K562 (cell line): ENCODE measurements around the gene POLR3H. TPM values are rescaled to one million over a fixed set of nuclear protein-coding genes. Genes with fewer than 3 reads are reported as not detected.
A peak's percentile ranks its signal among the peaks of the same experiment; 100 is the strongest.

ENCODE experiments used
- ATAC-seq: fragments of 200-7000 bp; cut with Tn5 transposase; 3 replicates; pipeline ENCODE4 v1.9.1; 2020; ENCODE audit warnings: moderate library complexity
- BruUV-seq: library from RNA; stranded (reverse); fragments of 400-500 nt; replicated peaks from 2 replicates; lab custom pipeline; 2021; lab: Mats Ljungman, UMichigan
- CTCF ChIA-PET: fragments of 300-600 bp; formaldehyde crosslinking; extraction: SDS; loops from one replicate; lab custom pipeline; 2021; ENCODE audit warnings: low intra/inter-chr PET ratio; lab: Yijun Ruan, JAX
- POLR2A ChIA-PET: fragments of 300-600, 350-650 bp; sonication (Branson Sonifier 250); formaldehyde crosslinking; extraction: SDS; loops from one replicate; lab custom pipeline; 2021; ENCODE audit warnings: antibody characterized with exemption, inconsistent platforms; lab: Yijun Ruan, JAX
- DNase-seq, 4 experiments: peaks; one replicate each; pipeline versions ENCODE4 v3.0.0 to v3.0.0-alpha.2; 2011 to 2018; ENCODE audit warnings: low spot score in 3 of 4, mixed read lengths in 3 of 4; ENCODE audit errors: extremely low read depth in 1 of 4
- FAIRE-seq: peaks from 2 replicates; lab custom pipeline; 2011; peaks lifted over from hg19 to GRCh38; lab: Jason Lieb, UNC
- H2AFZ ChIP-seq: 2 replicates; pipeline ENCODE4 v1.6.0; 2011; ENCODE audit warnings: low read depth, low read length, control low read depth, inconsistent platforms
- H3K27ac ChIP-seq: fragments of 200-600 bp; 3 replicates; pipeline ENCODE4 v1.8.0; 2011; ENCODE audit warnings: low read depth, mild to moderate bottlenecking, control low read depth, inconsistent platforms, low read length, moderate library complexity, mixed read lengths; ENCODE audit errors: extremely low read depth
- H3K27me3 ChIP-seq, 2 experiments: fragments of 300-600 bp in 1 of 2; 2 replicates in 1 of 2; 3 replicates in 1 of 2; pipeline versions ENCODE4 v1.6.0 to v1.8.0; 2011; ENCODE audit warnings: inconsistent platforms in 2 of 2, low read length in 2 of 2, mild to moderate bottlenecking in 1 of 2, mixed read lengths in 1 of 2, moderate library complexity in 1 of 2; ENCODE audit not compliant: control insufficient read depth in 2 of 2, insufficient read depth in 2 of 2
- H3K36me3 ChIP-seq: fragments of 300-600 bp; 3 replicates; pipeline ENCODE4 v1.8.0; 2011; ENCODE audit warnings: mild to moderate bottlenecking, low read length, inconsistent platforms; ENCODE audit not compliant: control insufficient read depth, insufficient read depth
- H3K4me1 ChIP-seq, 2 experiments: fragments of 200-600 bp in 1 of 2; replicated peaks in 1 of 2; 2 replicates in 1 of 2; 3 replicates in 1 of 2; pipeline versions ENCODE4 v1.5.1 to v1.8.0; 2011; ENCODE audit warnings: inconsistent platforms in 2 of 2, low read length in 2 of 2, mild to moderate bottlenecking in 1 of 2, mixed read lengths in 1 of 2, moderate library complexity in 1 of 2; ENCODE audit not compliant: control insufficient read depth in 2 of 2, insufficient read depth in 2 of 2
- H3K4me2 ChIP-seq: 2 replicates; pipeline ENCODE4 v1.6.1; 2011; ENCODE audit warnings: low read length, control low read depth, inconsistent platforms, mixed read lengths; ENCODE audit not compliant: insufficient read depth
- H3K4me3 ChIP-seq: fragments of 200-600 bp; sonication (generic), shearing (Covaris generic); 2 replicates; pipeline ENCODE4 v1.5.1; 2016; ENCODE audit warnings: control low read depth, inconsistent platforms
- H3K79me2 ChIP-seq: fragments of 200-600 bp; 3 replicates; pipeline ENCODE4 v1.8.0; 2011; ENCODE audit warnings: low read length, inconsistent platforms; ENCODE audit not compliant: control insufficient read depth, insufficient read depth
- H3K9ac ChIP-seq, 2 experiments: 2 replicates each; pipeline versions ENCODE4 v1.6.0 to v1.6.1; 2011; ENCODE audit warnings: low read depth in 2 of 2, low read length in 2 of 2, control low read depth in 1 of 2, inconsistent platforms in 1 of 2, mild to moderate bottlenecking in 1 of 2, mixed read lengths in 1 of 2; ENCODE audit not compliant: insufficient read depth in 1 of 2
- H3K9me1 ChIP-seq: one replicate; pipeline ENCODE4 v1.6.0; 2011; ENCODE audit warnings: inconsistent platforms, mild to moderate bottlenecking, low read length, moderate library complexity; ENCODE audit not compliant: control insufficient read depth, insufficient read depth
- H3K9me3 ChIP-seq: replicated peaks from 2 replicates; pipeline ENCODE4 v1.5.1; 2011; ENCODE audit warnings: low read depth, low read length, inconsistent platforms; ENCODE audit not compliant: control insufficient read depth, insufficient read depth
- H4K20me1 ChIP-seq: replicated peaks from 2 replicates; pipeline ENCODE4 v1.6.1; 2011; ENCODE audit warnings: low read length, inconsistent platforms, mixed read lengths; ENCODE audit not compliant: control insufficient read depth, insufficient read depth
- CGGBP1 ChIP-seq: fragments of 250-450 bp; sonication (Bioruptor Pico); IDR thresholded peaks from 2 replicates; pipeline ENCODE4 v1.9.0; 2021; ENCODE audit warnings: mild to moderate bottlenecking
- CREB3 ChIP-seq: fragments of 450-650 bp; conservative IDR thresholded peaks from 2 replicates; pipeline ENCODE4 v1.6.1; 2016; ENCODE audit warnings: missing genetic modification characterization, low read depth, mild to moderate bottlenecking, missing compliant biosample characterization, moderate library complexity
- HMGXB4 ChIP-seq: sonication (generic); formaldehyde crosslinking; IDR thresholded peaks from 2 replicates; pipeline ENCODE4 v1.8.1; 2023; ENCODE audit warnings: mild to moderate bottlenecking, missing genetic modification reagents
- PRDM10 ChIP-seq: fragments of 450-650 bp; IDR thresholded peaks from 2 replicates; pipeline ENCODE4 v1.6.1; 2018; ENCODE audit not compliant: partially characterized antibody
- SRSF9 ChIP-seq: fragments of 200-400 bp; formaldehyde crosslinking; IDR thresholded peaks from 2 replicates; pipeline ENCODE4 v1.6.1; 2017; ENCODE audit warnings: low read depth, low read length, borderline replicate concordance
- WGBS: fragments of 100-300 bp; shearing (Covaris generic); methylation state at CpG from one replicate; pipeline ENCODE4 v1.1.6; 2016; ENCODE audit warnings: low coverage, mixed read lengths; ENCODE audit not compliant: insufficient coverage; ENCODE audit errors: missing lambda C conversion rate; 5-methylcytosine and 5-hydroxymethylcytosine counted together
- in situ Hi-C: fragments of 300-500 bp; cut with MboI; formaldehyde crosslinking; loops from 4 replicates; pipeline ENCODE4 v1.15.0; 2018; ENCODE audit warnings: inconsistent platforms, mixed read lengths
- intact Hi-C: fragments of 100-400 bp; cut with micrococcal nuclease; formaldehyde crosslinking; loops from 2 replicates; pipeline ENCODE4 v1.14.2; 2022
- polyA plus RNA-seq, 8 experiments: library from polyadenylated mRNA; depleted of rRNA in 4 of 8; stranded (reverse) in 5 of 8; unstranded in 3 of 8; fragments of >200 nt; fragmentation: Nextera tagmentation in 2 of 8; fragmentation: Illumina TruSeq in 1 of 8; extraction: Ambion mirVana in 2 of 8; extraction: Trizol in 1 of 8; gene quantifications; 2 replicates each; pipeline versions ENCODE4 v1.2.1 to v1.2.3, GENCODE V29; 2011 to 2014; ENCODE audit warnings: inconsistent platforms in 1 of 8, missing spikeins in 1 of 8
- total RNA-seq, 7 experiments: library from RNA; depleted of rRNA in 6 of 7; stranded (reverse); fragments of >200 nt in 6 of 7; fragmentation: Illumina TruSeq in 2 of 7; extraction: Trizol in 2 of 7; gene quantifications; 2 replicates each; pipeline versions ENCODE4 v1.2.1 to v1.2.3, GENCODE V29; 2011 to 2021; ENCODE audit warnings: low replicate concordance in 1 of 7

POLR3H gene
- total and polyA plus RNA-seq, 9 of the 15 experiments (the other 6 are each of a cell fraction or from before 2014, with no cell fraction given): 5.3 to 48.4 (median 22.2) TPM

- H3K27ac ChIP-seq: no peak overlapping the region
- 91% methylated on average over 5 of the region's 6 CpGs for WGBS
- H3K4me2 ChIP-seq: no peak overlapping the region
- peaks cover 21% of the 10 kb centered on the region; the same call in 2 of the 3 replicates for H3K36me3 ChIP-seq
- no peaks in the 10 kb centered on the region for H3K9me3 ChIP-seq
- CTCF ChIA-PET: no interaction called here
- no peak overlapping the region for H3K4me3 ChIP-seq
- intact Hi-C loops (no loop called here), in situ Hi-C loops (no loop called here)
- H3K4me1 ChIP-seq: peaks cover 0 to 25% of the 10 kb centered on the region in 2 experiments; a peak in 2 of 5 replicates
- no peaks in the 10 kb centered on the region for H3K79me2 ChIP-seq
- ATAC-seq (no peak), FAIRE-seq (no peak), DNase-seq (no peak)
- H3K9me1 ChIP-seq: no peaks in the 10 kb centered on the region
- peak overlapping the region in 1 of 2 experiments; percentile 35; a peak in 2 of 4 replicates for H3K9ac ChIP-seq
- no peaks in the 10 kb centered on the region; the same call in 1 of the 2 replicates for H4K20me1 ChIP-seq
- H2AFZ ChIP-seq: no peak overlapping the region
- POLR2A ChIA-PET: no interaction called here
- BruUV-seq: no TSS peak
- H3K27me3 ChIP-seq: no peaks in the 10 kb centered on the region
- TF ChIP-seq SRSF9 (no peak), CGGBP1 (no peak), CREB3 (tag) (no peak), HMGXB4 (no peak), PRDM10 (no peak)
Measured at GRCh38 chr22:41579997-41580355, 35.7 kb upstream of the POLR3H start.
